Small intestine (tissue), 7 donors: ENCODE data around the gene ANP32B. TPM values are rescaled to one million over a fixed set of nuclear protein-coding genes. Genes with fewer than 3 reads are reported as not detected.
A peak's percentile ranks its signal among the peaks of the same experiment; 100 is the strongest.

ENCODE experiments used
- DNase-seq, 2 donors: peaks; one replicate each; pipeline versions ENCODE4 v3.0.0 to v3.0.0-alpha.2; 2013
- FAIRE-seq: peaks from 2 replicates; lab custom pipeline; 2012; peaks lifted over from hg19 to GRCh38; lab: Jason Lieb, UNC
- H3K27ac ChIP-seq, 3 donors: one replicate each; pipeline ENCODE4 v1.5.1; 2013; ENCODE audit warnings: low read length in 2 of 3, mild to moderate bottlenecking in 2 of 3, control low read depth in 1 of 3, inconsistent platforms in 1 of 3, low read depth in 1 of 3, moderate library complexity in 1 of 3
- H3K27me3 ChIP-seq, 3 donors: one replicate each; pipeline ENCODE4 v1.6.1; 2013; ENCODE audit warnings: low read length in 3 of 3, inconsistent platforms in 1 of 3; ENCODE audit not compliant: control insufficient read depth in 3 of 3, insufficient read depth in 3 of 3
- H3K36me3 ChIP-seq, 3 donors: one replicate each; pipeline ENCODE4 v1.6.1; 2013; ENCODE audit warnings: low read length in 3 of 3, inconsistent platforms in 1 of 3, low read depth in 1 of 3, mild to moderate bottlenecking in 1 of 3, moderate library complexity in 1 of 3; ENCODE audit not compliant: control insufficient read depth in 3 of 3, insufficient read depth in 2 of 3
- H3K4me1 ChIP-seq, 3 donors: one replicate each; pipeline ENCODE4 v1.6.1; 2013; ENCODE audit warnings: low read length in 2 of 3, inconsistent platforms in 1 of 3, low read depth in 1 of 3, mild to moderate bottlenecking in 1 of 3, moderate library complexity in 1 of 3; ENCODE audit not compliant: control insufficient read depth in 3 of 3, insufficient read depth in 2 of 3
- H3K4me3 ChIP-seq, 3 donors: one replicate each; pipeline ENCODE4 v1.5.1; 2013; ENCODE audit warnings: low read length in 3 of 3, control low read depth in 1 of 3, inconsistent platforms in 1 of 3, low read depth in 1 of 3, mild to moderate bottlenecking in 1 of 3, moderate library complexity in 1 of 3
- H3K9me3 ChIP-seq, 2 donors: one replicate each; pipeline ENCODE4 v1.6.1; 2013; ENCODE audit warnings: low read depth in 1 of 2, low read length in 1 of 2; ENCODE audit not compliant: control insufficient read depth in 2 of 2, insufficient read depth in 1 of 2
- WGBS, 3 donors: extraction: QIAGEN DNeasy Blood & Tissue Kit; methylation state at CpG; one replicate each; pipeline ENCODE4 v1.1.7; 2013; 5-methylcytosine and 5-hydroxymethylcytosine counted together
- polyA plus RNA-seq, 4 donors: library from polyadenylated mRNA; stranded (reverse) in 3 of 4; unstranded in 1 of 4; fragments of 200-250 nt in 3 of 4; fragments of 120-200 nt in 1 of 4; gene quantifications; one replicate each; pipeline versions ENCODE4 v1.2.1 to v1.2.3, GENCODE V29; 2013
- donor health status: healthy with polysubstance abuse.
- donor health status: control.
- donor health status: control.
- donor health status: Bipolar disorder and iron deficiency.
- donor health status: healthy.

ANP32B gene
- polyA plus RNA-seq, 4 donors, result 106 to 263 (median 182) TPM

DNA sequence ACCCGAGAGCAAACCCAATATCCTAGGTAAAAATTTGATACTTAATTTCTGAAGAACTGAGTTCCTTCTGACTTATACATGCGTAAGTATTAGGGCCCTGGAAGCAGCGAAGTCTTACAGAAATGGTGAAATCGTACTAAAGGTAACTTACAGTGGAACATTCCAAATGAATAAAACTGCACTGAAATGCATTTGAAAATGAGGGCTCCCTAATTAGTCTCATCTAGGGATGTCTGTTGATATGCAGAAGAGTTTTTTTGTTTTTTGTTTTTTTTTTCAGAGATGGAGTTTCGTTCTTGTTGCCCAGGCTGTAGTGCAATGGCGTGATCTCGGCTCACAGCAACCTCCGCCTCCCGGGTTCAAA, 63.0 kb downstream of the ANP32B start:
- FAIRE-seq (no peak), DNase-seq (no peak)
- Histone ChIP-seq H3K27me3 (no peaks in the 10 kb centered on the region), H3K36me3 (no peaks in the 10 kb centered on the region), H3K9me3 (no peaks in the 10 kb centered on the region), H3K27ac (no peak overlapping the region), H3K4me3 (no peak overlapping the region), H3K4me1 (no peaks in the 10 kb centered on the region)
- WGBS, 3 donors, result 93 to 94% (median 94%) methylated on average over 9 of the region's 9 CpGs

DNA sequence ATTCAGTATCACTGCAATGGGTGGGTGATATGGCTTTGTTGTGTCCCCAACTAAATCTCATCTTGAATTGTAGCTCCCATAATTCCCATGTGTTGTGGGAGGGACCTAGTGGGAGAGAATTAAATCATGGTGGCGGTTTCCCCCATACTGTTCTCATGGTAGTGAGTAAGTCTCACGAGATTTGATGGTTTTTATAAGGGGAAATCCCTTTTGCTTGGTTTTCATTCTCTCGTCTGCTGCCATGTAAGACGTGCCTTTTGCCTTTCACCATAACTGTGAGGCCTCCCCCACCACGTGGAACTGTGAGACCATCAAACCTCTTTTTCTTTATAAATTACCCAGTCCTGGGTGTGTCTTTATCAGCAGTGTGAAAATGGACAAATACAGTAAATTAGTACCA, 63.9 kb downstream of the ANP32B start:
- Histone ChIP-seq H3K27me3 (no peaks in the 10 kb centered on the region), H3K4me1 (no peaks in the 10 kb centered on the region), H3K4me3 (no peak overlapping the region), H3K27ac (no peak overlapping the region), H3K36me3 (no peaks in the 10 kb centered on the region), H3K9me3 (no peaks in the 10 kb centered on the region)
- FAIRE-seq, result no peak
- no peak for DNase-seq
- 71 to 82% (median 75%) methylated on average over 5 of the region's 5 CpGs for WGBS, 3 donors

DNA sequence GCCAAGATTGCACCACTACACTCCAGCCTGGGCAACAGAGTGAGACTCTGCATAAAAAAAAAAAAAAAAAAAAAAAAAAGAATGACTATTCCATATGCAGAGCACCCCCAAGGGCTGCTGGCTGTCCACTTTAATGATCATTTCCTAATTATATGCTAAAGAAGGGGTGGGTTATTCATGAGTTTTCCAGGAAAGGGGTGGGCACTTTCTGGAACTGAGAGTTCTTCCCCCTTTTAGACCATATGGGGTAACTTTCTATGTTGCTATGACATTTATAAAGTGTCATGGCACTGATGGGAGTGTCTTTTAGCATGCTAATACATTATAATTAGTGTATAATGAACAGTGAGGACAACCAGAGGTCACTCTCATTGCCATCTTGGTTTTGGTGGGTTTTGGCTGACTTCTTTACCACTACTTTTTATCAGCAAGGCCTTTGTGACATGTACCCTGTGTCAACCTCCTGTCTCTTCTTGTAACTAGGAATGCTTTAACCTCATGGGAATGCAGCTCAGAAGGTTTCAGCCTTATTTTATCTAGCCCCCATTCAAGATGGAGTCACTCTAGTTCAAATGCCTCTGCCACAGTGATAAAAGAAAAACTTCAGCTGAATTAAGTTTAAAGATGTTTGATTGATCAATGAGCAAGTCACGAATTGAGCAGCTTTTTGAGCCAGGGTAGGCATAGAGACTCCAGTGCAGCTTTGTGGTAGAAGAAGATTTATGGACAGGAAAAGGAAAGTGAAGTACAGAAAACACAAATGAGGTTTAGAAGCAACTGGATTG, 66.3 kb downstream of the ANP32B start:
- 63 to 87% (median 78%) methylated on average over 1 of the region's 1 CpG for WGBS, 3 donors
- no peak for DNase-seq
- Histone ChIP-seq H3K4me3 (no peak overlapping the region), H3K27me3 (no peaks in the 10 kb centered on the region), H3K9me3 (peaks cover 0 to under 1% of the 10 kb centered on the region in 2 donors), H3K4me1 (no peaks in the 10 kb centered on the region), H3K27ac (no peak overlapping the region), H3K36me3 (no peaks in the 10 kb centered on the region)
- FAIRE-seq, result no peak

DNA sequence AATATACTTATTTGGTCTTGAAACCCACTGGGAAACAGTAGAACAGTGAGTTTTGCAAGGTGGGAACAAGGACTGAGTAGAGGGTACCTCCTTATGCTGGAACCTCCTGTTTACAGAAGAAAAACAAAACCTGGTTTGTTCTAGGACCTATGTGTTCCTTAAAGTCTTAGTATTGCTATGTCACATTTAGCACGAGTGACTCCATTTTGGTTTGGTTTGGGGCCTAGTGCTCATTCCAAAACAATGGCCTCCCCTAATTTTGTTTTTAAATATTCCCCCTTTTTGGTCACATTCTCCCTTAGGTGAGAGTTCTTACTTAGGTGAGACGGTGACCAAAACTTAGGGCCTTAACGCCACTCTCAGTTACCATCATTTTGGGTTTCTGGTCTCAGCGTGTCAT, 67.2 kb downstream of the ANP32B start:
- no peaks in the 10 kb centered on the region for H3K4me1 ChIP-seq
- no peak overlapping the region for H3K4me3 ChIP-seq
- FAIRE-seq (no peak), DNase-seq (no peak)
- 91 to 98% (median 97%) methylated on average over 4 of the region's 4 CpGs for WGBS, 3 donors
- no peaks in the 10 kb centered on the region for H3K36me3 ChIP-seq
- peaks cover 0 to 4% of the 10 kb centered on the region in 2 donors for H3K9me3 ChIP-seq
- no peaks in the 10 kb centered on the region for H3K27me3 ChIP-seq
- no peak overlapping the region for H3K27ac ChIP-seq

DNA sequence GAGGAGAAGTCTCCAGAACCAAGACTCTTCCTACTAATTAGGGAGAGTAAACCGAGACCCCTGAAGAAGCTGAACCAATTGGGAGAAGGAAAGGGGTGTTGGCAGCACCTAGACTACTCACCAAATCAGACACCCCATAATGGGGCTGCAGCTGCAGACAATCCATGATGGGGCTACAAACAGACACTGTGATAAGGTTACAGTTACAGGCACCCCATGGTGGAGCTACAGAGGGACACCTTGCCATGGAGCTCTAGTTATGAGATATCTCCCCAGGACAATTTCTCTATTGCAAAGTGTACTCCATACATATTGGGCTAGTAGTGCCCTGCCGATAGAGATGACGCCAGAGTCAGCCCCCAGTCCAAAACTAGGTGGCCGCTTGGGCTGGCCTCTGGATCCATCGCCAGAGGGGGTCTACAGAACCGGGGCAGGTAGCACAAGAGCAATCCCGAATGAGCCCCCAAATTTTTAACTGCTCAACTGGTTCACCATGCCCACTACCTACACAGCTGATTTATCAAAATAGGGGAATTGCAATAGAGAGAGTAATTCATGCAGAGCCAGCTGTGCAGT, 71.3 kb downstream of the ANP32B start:
- peaks cover 2 to 10% (median 5%) of the 10 kb centered on the region in 3 donors for H3K4me1 ChIP-seq
- H3K4me3 ChIP-seq, result no peak overlapping the region
- FAIRE-seq (no peak), DNase-seq (no peak)
- no peak overlapping the region for H3K27ac ChIP-seq
- peaks cover 0 to 3% (median 0%) of the 10 kb centered on the region in 3 donors for H3K36me3 ChIP-seq
- H3K27me3 ChIP-seq, result no peaks in the 10 kb centered on the region
- peaks cover 0 to 4% of the 10 kb centered on the region in 2 donors for H3K9me3 ChIP-seq
- WGBS, 3 donors, result 97% methylated on average over 7 of the region's 7 CpGs

DNA sequence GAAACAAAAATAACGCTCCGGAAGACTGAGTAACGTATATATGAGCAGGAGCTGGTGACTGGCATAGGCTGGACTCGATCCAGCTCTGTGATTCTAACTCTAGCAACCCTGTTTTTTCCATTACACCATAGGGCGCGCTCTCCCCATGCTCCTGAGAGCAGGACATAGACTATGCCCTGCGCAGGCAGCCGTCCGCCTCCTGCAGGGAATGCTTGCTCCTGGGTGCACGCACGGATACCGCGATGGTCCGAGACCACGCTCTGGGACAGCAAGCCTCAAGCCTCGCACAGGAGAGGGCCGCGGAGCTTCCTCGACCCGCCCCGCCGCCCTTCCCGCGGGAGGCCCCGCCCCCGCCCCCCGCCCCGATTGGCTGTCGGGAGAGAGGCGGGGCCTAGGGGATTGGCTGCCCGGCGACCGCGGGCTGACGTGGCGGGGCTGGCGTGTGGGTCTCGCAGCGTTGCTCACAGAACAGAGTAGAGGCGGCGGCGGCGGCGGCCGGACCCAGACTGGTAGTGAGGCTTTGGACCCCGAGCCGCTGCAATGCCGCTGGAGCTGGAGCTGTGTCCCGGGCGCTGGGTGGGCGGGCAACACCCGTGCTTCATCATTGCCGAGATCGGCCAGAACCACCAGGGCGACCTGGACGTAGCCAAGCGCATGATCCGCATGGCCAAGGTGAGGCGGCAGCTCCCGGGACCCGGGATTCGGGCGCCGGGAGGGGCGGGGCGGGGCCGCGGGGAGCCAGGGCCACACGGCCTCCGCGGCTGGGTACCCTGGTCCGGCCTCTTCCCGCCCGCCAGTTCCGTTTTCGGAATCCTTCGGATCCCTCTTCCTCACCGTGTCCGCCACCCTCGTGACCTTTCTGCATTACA, 73.4 kb downstream of the ANP32B start, which contains the start of gene NANS:
Gene NANS (plus strand): TSS at position 464 of the 869 bp plus-strand sequence. CDS start 77 bp downstream, at position 541.
- H3K4me1 ChIP-seq, result peaks cover 2 to 15% (median 5%) of the 10 kb centered on the region in 3 donors
- H3K4me3 ChIP-seq, result peak within 1 kb of the TSS; percentile 86 to 98 (median 89)
- H3K9me3 ChIP-seq, result peaks cover 0 to 4% of the 10 kb centered on the region in 2 donors
- H3K27ac ChIP-seq, result peak within 1 kb of the TSS; percentile 90 to 98 (median 94)
- DNase-seq (peak; percentile 94 to 95), FAIRE-seq (no peak)
- no peaks in the 10 kb centered on the region for H3K27me3 ChIP-seq
- peaks cover 0 to 12% (median 4%) of the 10 kb centered on the region in 3 donors for H3K36me3 ChIP-seq
- 1 to 2% (median 1%) methylated on average over 46 to 80 of the region's 80 CpGs for WGBS, 3 donors

DNA sequence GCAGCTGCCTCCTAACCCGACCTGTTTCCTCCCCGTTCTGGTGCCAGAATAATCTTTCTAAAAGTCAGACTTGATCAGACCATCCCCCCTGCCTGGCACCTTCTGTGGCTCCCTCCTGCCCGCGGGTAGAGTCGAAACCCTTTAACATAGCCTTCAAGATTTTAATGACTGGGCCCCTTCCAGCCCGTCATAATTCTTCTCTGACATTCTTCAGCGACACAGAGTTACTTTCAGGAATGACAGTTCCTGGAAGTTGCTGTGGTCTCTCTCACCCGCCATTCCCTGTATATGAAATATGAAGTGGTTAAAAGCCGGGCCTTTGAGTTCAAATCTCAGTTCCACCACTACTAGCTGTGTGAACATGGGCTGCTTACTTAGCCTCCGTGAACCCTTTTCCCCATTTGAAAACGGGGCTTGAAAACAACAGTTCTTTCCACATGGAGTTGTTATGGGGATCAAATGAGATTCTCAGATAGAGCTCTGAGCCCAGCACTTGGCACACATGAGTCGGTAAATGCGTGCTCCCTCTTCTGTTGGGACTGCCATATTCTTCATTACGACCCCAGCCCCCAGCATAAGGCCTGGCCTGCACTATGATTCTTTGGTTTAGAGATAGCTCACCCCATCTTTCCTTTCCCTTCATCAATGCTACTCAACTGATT, 74.1 kb downstream of the ANP32B start:
- H3K27ac ChIP-seq, result peak overlapping the region; percentile 90 to 98 (median 94)
- DNase-seq, result peak in 1 of 2 donors; percentile 37
- 1 to 6% (median 4%) methylated on average over 14 of the region's 14 CpGs for WGBS, 3 donors
- H3K4me1 ChIP-seq, result peaks cover 2 to 15% (median 5%) of the 10 kb centered on the region in 3 donors
- peak overlapping the region; percentile 86 to 98 (median 89) for H3K4me3 ChIP-seq
- no peaks in the 10 kb centered on the region for H3K27me3 ChIP-seq
- peaks cover 0 to 19% (median 7%) of the 10 kb centered on the region in 3 donors for H3K36me3 ChIP-seq
- H3K9me3 ChIP-seq, result peaks cover 0 to 4% of the 10 kb centered on the region in 2 donors
- no peak for FAIRE-seq
